GM19035 (cell line): ENCODE data around the gene TTLL8.
"Not testable (repeated sequence)": the region's sequence is repeated elsewhere in the genome, so short reads cannot be mapped to it uniquely, and the experiment has no call there.

Experiments
- ATAC-seq: cut with Tn5 transposase; IDR thresholded peaks from one replicate; pipeline ENCODE4 v1.9.1; 2021; ENCODE audit not compliant: unreplicated experiment

TTLL8 gene

DNA sequence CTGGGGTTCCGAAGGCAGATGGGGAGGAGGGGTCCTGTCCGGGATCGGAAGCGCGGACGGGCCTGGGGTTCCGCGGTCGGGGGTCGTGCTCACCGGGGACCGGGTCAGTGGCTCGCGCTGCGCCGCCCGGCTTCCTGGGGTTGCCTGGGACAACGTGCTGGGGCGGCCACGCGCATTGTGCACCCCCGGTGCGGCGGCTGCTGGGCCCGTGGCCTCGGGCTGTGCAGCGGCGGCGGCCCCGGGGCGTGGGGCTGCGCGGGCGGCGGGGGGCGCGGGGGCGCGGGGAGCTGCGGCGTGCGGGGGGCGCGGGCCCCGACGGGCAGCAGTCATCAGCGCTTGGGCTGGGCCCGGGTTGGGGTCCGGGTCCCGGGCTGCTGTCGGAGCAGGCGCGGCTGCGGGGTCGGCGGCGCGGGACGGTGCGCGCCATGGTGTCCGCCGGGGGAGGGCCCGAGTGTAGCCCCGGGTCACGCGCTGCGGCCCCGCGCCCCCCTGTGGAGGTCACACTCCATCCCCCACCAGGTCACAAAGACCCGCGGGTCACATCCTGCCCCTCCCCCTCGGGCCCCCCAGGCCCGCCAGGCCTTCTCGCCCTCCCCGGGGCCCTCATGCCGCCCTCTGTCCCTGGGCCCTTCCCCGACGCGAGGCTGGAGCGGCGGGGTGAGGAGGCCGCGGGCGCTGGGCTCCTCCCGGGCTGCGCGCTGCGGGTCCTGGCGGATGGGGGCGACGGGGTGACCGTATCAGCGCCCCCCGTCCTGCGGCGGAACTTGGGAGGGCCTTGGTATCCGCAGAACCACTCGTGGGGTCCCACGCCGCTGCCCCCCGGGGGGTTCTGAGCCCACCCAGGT lies at the start of gene TTLL8:
TSS of gene TTLL8 (minus strand) at position 238 of the 845 bp plus-strand sequence.
- no peak for ATAC-seq

DNA sequence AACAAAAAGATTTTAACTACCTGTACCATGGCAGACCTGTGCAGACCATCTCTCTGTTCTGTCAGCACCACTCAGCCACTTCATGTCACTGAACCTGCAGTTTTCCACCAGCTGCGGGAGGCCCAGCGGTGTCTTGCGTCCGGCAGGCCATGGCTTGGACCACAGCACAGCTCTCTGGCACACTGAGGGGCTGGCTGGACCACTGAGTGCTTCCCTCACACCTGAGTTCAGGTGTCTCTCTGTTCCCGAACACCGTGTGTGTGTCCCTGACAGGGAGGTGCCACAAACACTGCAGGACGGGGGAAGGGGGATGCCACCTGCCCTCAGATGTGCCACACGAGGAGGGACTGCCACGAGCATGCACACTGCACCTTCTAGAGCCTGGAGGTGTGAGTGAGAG lies 49.4 kb upstream of the TTLL8 start:
- no peak for ATAC-seq

DNA sequence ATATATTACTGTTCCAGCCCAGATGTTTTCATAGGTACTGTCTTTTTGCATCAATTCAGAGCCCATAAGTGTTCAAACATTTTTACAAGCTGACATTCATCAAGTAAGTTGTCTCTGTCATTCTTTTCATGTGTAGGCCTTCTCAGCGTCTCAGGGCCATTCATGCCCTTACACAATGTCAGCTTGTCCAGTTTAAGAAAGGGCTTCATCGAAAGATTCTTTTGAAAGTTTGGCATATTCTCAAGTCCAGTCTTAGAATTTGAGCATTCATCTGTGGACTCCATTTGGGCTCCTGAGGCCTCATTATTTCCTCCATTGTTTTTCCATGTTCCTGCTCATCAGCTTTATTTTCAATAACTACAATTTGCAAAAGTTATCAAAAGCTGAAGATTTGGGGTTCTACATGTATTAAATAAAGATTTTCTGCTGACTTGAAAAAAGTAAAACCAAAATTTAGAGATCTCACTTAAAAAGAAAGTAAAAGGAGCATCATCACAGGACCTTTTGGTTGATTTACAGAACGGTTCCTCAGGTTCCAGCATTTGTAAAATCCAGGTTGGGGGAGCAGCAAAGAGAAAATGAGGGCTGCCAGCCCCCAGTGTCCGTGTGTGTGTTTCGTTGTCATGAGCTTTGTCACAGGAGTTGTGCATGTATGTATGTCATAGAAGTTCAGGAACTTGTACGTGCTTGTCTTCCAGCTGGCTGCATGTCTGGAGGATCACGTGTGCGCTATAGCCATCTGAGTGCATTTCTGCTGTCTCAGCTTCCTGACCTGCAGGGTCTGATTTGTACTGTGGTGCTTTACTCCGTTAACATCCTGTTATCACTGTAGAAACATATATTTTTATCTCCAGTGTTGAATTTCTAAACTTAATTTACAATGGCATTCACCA lies 47.4 kb upstream of the TTLL8 start:
- ATAC-seq: no peak

DNA sequence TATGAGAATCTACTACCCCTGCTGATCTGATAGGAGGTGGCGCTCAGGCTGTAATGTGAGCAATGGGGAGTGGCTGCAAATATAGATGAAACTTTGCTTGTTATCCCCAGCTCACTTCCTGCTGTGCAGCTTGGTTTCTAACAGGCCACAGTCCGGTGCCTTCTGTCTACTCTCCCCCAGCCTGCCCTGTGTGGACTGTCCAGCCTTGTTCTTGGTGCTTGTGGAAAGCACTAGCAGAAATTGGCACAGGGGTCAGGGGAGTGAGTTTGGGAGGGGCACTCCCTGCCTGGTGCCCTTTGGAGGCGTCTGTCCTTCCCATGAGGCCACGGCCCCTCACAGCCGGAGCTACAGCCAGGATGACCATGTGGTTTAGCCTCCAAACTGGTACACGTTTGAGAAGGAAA lies 46.0 kb upstream of the TTLL8 start:
- ATAC-seq: no peak

DNA sequence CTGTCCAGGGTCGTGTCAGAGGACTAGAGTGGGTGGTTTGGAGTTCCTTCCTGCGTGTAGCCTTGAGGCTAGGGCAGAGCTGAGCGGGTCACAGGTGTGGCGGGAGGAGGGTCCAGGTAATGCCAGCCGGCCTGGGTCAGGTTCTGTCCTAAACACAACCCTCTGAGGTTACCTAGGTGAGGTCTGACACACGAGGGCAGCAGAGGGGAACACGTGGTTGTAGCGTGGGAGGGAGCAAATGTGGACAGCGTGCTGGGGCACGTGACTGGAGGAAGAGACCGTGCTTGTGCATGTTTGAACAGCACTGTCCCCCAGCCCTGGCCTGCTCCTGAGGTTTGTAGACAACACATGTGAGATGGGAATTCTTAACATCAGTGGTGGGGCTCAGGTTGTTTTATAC lies 44.8 kb upstream of the TTLL8 start:
- no peak for ATAC-seq

DNA sequence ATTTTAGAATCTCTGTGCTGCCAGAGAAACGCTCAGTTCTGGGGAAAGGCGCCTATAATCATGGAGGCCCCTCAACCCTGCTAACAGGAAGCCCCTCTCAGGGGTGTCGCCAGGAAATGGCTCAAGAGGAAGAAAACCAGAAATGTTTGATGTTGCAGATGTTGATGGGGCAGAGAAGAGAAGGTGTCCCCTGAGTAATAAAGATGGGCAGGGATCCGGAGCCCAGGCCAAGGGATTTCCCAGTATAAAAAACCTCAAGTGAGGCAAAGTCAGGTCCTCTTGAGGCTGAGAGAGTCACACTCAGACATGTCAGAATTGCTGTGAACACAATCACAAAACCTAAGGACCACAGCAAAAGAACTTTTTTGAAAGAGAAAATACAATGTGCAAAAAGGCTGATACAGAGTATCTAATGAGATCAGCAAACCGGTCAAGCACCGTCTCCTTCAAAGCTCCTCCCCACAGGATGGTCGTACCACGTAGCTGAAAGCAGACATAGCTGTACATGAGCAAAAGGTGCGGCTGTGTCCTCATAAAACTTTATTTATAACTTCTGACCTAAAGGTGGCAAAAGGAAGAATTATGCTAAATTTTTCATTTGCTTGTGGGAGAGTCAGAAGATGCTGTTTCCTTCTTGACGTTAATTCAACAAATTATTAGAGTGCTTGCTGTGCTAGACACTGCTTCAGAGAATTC lies 43.9 kb upstream of the TTLL8 start:
- no peak for ATAC-seq

DNA sequence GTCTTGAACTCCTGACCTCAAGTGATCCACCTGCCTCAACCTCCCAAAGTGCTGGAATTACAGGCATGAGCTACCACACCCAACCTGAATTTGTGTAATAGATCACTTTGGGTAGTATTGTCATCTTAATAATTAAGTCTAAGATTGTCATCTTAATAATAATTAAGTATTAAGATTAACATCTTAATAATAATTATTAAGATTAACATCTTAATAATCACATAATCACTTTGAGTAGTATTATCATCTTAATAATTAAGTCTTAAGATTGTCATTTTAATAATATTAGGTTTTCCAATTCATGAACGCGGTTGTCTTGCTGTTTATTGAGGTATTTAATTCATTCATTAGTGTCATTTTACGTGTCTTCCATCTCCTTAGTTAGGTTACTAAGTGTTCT lies 40.0 kb upstream of the TTLL8 start:
- ATAC-seq: no peak

DNA sequence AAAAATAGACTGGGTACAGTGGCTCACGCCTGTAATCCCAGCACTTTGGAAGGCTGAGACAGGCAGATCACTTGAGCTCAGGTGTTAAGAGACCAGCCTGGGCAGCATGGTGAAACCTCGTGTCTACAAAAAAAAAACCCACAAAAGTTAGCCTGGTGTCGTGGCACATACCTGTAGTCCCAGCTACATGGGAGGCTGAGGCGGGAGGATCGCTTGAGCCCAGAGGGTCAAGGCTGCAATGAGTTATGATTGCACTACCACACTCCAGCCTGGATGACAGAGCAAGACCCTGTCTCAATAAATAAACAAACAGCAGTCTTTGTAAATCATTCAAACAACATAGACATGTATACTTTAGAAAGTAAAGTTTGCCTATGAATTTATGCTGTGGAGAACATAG lies 34.2 kb upstream of the TTLL8 start:
- ATAC-seq: no peak

DNA sequence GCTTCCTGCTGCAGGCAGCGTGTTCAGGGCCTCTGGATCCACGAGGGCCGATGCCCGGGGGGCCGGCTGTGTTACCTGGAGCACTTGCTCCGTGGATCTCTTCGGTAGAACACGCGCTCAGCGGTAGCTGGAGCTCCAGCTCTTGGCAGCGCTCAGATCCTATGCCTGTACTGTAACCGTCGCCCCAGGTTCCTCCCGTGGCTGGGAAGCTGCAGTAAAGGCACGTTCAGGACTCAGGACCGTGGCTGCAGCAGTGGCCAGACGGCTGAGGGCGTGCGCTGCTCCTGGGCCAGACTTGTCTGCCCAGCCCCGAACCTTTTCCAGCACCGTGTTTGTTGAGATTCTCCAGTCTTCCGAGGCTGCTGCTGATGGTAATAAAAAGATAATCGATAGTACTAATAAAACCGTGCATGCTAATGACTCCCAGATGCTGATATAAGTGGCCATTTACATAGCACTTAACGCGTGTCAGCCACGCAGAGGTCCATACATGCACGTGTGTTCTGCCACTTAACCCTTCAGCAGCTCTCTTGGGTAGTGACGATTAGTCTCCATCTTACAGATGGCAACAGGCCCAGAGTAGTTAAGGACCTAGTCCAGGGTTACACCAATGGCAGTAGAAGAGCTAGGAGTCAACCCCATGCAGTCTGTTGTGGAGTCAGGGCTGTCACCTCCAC lies 33.1 kb upstream of the TTLL8 start:
- ATAC-seq: no peak

DNA sequence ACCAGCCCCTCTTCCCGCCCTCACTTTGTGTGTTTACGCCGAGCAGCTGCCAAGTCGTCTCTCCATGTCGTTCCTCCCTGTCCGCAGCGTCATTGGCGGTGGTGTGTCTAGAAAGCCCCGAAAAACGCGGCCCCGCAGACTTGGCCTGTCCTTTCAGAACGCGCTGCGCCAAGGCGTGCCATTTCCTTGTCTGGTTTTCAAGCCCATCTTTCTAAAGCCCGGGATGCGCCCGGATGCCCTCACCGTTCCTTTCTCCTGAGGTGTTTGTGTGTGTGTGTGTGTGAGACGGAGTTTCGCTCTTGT lies 32.3 kb upstream of the TTLL8 start:
- ATAC-seq: no peak

DNA sequence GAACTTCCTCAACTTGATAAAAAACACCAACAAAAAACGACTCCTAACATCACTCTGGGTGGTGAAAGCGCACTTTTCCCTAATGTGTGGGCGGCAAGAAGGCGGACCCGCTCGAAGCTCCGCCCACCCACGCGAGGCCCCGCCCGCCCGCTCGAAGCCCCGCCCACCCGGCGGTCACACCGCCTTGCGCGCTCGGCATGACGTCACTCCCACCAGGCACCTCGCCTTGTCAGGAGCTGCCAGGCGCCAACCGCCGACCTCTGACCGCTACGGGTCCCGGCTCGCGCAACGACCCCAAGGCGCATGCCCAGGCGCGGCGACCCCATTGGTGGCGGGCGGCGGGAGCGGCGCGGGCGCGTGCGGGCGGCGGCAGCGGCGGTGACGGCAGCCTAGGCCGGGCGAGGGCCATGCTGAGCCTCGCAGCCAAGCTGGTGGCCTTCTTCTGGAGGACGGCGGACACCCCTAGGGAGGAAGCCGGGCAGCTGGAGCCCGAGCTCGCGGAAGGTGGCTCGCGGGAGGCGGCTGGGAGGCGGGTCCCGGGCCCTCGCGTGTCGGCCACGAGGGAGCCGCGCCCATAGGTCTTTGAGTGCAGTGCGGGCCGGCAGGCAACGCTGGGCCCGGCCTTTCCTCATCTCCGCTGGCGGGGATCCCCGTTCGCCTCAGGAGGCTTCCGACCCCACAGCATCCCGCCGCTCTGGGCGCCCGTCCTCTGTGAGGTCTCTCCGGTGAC lies 31.7 kb upstream of the TTLL8 start, which contains the start of gene MOV10L1:
TSS of gene MOV10L1 (plus strand) at position 325 of the 730 bp plus-strand sequence. CDS start at position 408, 83 bp downstream.
- ATAC-seq: no peak

DNA sequence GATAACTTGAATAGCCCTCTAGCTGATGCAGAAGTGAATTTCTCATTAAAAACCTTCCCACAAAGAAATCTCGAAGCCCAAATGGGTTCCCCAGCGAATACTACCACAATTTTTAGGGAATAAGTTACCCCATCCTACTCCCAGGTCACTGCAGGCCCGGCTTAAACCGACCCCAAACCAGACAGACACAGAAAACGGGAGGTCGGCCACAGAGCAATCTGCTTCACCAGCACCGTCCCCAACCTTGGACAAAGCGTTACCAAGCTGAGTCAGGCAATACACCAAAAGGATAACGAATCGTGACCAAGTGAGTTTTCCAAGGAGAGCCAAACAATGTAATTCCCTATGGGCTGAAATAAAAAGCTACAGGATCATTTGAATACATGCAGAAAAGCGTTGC lies 31.1 kb upstream of the TTLL8 start:
- no peak for ATAC-seq

DNA sequence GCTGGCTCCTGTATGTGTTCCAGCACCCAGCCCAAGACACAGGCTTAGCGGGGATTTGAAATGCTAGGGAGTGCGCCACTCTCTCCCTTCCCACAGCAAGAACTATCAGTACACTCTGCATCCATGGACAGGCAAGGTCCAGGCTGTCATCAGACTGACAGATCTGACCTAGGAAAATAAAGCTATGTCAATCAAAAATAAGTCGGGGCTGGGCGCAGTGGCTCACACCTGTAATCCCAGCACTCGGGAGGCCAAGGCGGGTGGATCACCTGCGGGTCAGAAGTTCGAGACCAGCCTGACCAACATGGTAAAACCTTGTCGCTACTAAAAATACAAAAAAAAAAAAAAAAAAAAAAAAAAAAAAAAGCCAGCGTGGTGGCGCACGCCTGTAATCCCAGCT lies 30.0 kb upstream of the TTLL8 start:
- ATAC-seq: no peak

DNA sequence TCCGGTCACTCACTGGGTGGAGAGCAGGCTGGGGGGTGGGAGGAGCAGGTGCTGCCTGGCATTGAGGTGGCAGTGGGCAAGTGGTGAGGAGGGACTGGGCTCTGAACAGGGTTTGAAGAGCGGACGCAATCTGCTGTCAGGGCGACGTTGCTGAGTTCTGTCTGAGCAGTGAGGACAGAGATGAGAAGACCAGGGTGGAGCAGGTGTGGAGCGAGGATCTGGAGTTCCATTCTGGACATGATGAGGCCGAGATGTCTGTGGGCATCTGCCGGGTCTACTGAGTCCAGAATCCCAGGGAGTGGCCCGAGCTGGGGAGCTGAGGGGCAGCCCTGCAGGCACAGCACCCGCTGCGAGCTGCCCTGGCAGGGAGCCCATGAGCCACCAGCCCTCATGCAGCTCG lies 29.5 kb upstream of the TTLL8 start:
- ATAC-seq: no peak

DNA sequence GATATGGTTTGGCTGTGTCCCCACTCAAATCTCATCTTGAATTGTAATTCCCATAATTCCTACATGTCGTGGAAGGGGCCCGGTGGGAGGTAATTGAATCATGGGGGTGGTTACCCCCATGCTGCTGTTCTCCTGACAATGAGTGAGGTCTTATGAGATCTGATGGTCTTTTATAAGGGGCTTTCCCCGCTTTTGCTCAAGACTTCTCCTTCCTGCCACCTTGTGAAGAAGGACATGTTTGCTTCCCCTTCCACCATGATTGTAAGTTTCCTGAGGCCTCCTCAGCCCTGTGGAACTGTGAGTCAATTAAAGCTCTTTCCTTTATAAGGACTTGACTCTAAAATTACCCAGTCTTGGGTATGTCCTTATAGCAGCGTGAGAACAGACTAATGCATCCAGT lies 28.9 kb upstream of the TTLL8 start:
- ATAC-seq: not testable (repeated sequence)

DNA sequence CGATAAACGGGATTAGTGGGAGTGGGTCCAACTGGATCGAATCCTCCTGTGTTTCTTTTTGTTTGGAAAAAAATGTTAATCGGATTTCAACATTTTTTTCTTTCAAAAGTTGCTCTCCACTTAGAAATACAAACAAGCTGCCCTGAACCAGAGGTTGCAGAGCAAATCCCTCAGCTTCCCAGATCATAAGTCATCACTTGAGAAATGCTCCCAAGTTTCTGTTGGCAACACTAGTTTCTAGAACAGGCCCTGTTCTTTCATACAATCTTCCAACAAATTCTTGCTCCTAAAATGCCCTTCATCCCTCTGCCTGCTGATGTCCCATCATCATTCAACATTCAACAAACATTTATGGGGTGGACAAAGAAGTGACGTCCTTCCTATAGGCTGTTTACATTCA lies 28.4 kb upstream of the TTLL8 start:
- no peak for ATAC-seq

DNA sequence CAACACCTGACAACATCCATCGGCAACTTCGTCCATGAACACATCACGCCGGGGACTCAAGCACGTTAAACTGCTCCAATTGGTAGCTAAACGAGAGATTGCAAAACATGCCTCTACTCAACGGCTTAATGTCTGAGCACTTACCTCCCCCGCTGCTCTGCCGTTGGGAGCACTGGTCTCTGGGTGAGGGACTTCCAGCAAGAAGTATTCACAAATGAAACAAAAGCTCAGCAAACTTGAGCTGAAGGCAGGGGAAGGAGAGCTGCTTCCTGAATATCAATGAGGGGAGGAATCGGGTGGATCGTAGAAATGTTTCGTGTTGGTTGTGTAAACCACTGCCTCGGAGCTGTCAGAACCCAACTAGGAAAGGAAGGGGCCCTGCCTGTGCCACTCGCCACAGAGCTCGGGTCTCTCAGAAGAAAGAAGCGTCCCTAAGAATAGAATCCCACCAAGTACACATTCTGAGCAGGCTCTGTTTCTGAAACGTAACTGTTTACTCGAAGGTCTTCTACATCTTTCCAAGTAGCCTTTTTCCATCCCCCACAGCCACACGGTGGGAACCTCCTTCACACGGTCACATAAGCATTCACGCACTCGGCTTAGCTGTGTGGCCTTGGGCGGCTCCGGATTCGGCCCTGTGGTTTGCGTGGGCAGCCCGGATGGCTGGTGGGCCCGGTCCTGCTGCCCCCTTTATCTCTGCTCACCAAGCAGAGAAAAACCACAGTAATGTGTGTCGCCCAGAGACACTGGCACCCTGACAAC lies 27.3 kb upstream of the TTLL8 start, which contains the start of gene MLC1:
TSS of gene MLC1 (minus strand) at position 216 of the 762 bp plus-strand sequence. CDS start 524 bp downstream, outside the sequence.
- no peak for ATAC-seq

DNA sequence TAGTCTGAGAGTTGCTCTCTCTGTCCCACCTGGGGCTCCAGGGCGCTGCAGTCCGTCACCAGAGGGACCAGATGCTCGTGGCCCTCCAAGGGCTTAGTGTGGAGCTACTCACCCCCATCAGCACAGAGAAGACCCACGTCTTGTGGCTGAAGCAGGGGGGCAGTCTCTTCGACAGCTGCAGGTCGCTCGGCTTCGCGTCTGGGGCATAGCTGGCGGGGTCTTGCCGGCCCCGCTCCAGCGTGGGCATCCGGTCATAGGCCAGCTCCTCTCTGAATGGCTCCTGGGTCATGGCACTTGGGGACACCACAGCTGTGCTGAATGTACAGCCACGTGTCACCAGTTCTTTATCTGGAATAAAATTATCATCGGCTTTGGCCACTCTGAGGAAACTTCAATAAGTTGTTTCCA lies 26.5 kb upstream of the TTLL8 start:
- ATAC-seq: no peak

DNA sequence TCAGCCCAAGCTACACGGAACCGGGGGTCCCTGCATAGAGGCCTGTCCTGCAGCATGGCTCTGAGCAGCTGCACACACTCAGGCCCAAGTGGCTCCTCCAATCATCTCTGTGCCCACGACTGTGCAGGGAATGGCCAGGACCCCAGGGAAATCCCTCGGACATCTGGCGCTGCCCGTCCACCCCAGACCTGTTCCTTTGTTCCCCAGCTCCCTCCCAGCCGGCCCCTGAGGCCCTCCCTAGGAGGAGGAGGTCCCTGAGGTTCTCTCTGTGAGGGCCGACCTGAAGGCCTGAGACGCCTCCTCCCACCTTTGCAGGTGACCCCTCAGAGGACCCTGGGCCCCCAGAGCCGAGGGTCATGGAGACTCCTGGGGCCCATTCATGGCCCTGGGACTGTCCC lies 26.0 kb upstream of the TTLL8 start:
- ATAC-seq: no peak
